ENCODE data around the gene RBM6. TPM values are rescaled to one million over a fixed set of nuclear protein-coding genes. Genes with fewer than 3 reads are reported as not detected.

The RBM6 gene
- total RNA-seq, 4 donors from 2014 or later, result 106 to 182 (median 158) TPM

DNA sequence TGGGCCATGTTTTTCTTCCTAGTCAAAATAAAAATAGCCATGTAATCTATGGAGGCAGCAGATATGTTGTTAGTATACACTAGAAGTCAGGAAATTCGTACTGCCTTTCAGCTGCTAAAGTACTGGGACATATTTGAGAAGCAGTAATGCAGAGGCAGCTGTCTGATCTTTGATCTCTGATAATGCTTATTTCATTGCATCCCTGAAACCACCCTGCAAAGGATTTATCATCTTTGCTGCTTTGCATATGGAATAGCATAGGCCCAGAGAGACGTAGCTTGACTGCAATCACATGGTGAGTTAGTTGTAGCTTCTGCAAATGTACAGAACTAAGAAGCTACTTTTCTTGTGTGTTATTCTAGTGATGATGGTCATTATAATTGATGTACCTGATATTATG is 52.4 kb downstream of the RBM6 start:
- 83 to 84% methylated on average over 2 of the region's 2 CpGs for WGBS, 2 donors
- Histone ChIP-seq H3K36me3 (peaks cover 0 to 50% (median 0%) of the 10 kb centered on the region in 3 donors), H3K4me1 (no peaks in the 10 kb centered on the region), H3K9me3 (no peaks in the 10 kb centered on the region), H3K4me3 (no peak overlapping the region), H3K27ac (no peak overlapping the region), H3K27me3 (no peaks in the 10 kb centered on the region)
- DNase-seq (ENCODE audit: low spot score in 2 of 2), result no peak
- TF ChIP-seq EP300 (IDR thresholded peaks at IDR 0.05) (no peak), POLR2A (IDR thresholded peaks at IDR 0.05) (no peak)
- TF ChIP-seq, protein P1, sequence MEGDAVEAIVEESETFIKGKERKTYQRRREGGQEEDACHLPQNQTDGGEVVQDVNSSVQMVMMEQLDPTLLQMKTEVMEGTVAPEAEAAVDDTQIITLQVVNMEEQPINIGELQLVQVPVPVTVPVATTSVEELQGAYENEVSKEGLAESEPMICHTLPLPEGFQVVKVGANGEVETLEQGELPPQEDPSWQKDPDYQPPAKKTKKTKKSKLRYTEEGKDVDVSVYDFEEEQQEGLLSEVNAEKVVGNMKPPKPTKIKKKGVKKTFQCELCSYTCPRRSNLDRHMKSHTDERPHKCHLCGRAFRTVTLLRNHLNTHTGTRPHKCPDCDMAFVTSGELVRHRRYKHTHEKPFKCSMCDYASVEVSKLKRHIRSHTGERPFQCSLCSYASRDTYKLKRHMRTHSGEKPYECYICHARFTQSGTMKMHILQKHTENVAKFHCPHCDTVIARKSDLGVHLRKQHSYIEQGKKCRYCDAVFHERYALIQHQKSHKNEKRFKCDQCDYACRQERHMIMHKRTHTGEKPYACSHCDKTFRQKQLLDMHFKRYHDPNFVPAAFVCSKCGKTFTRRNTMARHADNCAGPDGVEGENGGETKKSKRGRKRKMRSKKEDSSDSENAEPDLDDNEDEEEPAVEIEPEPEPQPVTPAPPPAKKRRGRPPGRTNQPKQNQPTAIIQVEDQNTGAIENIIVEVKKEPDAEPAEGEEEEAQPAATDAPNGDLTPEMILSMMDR (IDR thresholded peaks at IDR 0.05), result no peak

DNA sequence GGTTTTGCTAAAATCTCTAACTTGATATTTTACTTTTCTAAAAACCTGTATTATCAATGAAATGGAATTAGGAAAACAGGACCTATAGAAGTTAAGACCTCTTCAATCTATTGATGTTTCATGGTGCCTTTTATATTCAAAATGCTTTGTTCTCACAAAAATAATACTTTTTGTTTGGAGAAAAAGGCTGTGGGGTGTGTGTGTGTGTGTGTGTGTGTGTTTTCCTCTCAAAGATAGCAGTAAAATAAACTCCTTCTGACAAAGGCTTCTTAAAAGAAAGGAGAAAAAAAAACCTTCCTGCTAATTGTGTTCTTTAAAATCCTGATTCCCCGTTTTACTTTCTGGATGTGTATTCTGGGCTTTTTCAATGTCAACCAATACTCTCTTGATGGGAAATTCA is 54.5 kb downstream of the RBM6 start:
- Histone ChIP-seq H3K4me3 (no peak overlapping the region), H3K36me3 (peaks cover 0 to 34% (median 0%) of the 10 kb centered on the region in 3 donors), H3K9me3 (no peaks in the 10 kb centered on the region), H3K4me1 (no peaks in the 10 kb centered on the region), H3K27me3 (no peaks in the 10 kb centered on the region), H3K27ac (no peak overlapping the region)
- TF ChIP-seq, protein P1 (IDR thresholded peaks at IDR 0.05), result no peak
- no peak for TF ChIP-seq EP300 (IDR thresholded peaks at IDR 0.05)
- no peak for TF ChIP-seq POLR2A (IDR thresholded peaks at IDR 0.05)
- DNase-seq (ENCODE audit: low spot score in 2 of 2), result no peak
- WGBS, 2 donors, result 78 to 79% methylated on average over 1 of the region's 1 CpG

- H3K27ac ChIP-seq, result no peak overlapping the region
- H3K9me3 ChIP-seq, result no peaks in the 10 kb centered on the region
- peaks cover 0 to 38% (median 0%) of the 10 kb centered on the region in 3 donors for H3K36me3 ChIP-seq
- DNase-seq (ENCODE audit: low spot score in 2 of 2), result no peak
- 93 to 96% methylated on average over 2 of the region's 2 CpGs for WGBS, 2 donors
- H3K4me3 ChIP-seq, result no peak overlapping the region
- H3K27me3 ChIP-seq, result no peaks in the 10 kb centered on the region
- H3K4me1 ChIP-seq, result no peaks in the 10 kb centered on the region
- TF ChIP-seq POLR2A (IDR thresholded peaks at IDR 0.05), result no peak
- TF ChIP-seq, protein P1 (IDR thresholded peaks at IDR 0.05), result no peak
- no peak for TF ChIP-seq EP300 (IDR thresholded peaks at IDR 0.05)
Measured at GRCh38 chr3:49996016-49996415, 56.1 kb downstream of the RBM6 start.

GRCh38 chr3:49997862-49998261 is 57.9 kb downstream of the RBM6 start:
- DNase-seq (ENCODE audit: low spot score in 2 of 2), result no peak
- WGBS, 2 donors, result 78 to 82% methylated on average over 1 of the region's 1 CpG
- Histone ChIP-seq H3K4me1 (no peaks in the 10 kb centered on the region), H3K4me3 (no peak overlapping the region), H3K27me3 (no peaks in the 10 kb centered on the region), H3K27ac (no peak overlapping the region), H3K36me3 (peaks cover 0 to 53% (median 0%) of the 10 kb centered on the region in 3 donors), H3K9me3 (no peaks in the 10 kb centered on the region)
- TF ChIP-seq EP300 (IDR thresholded peaks at IDR 0.05) (no peak), POLR2A (IDR thresholded peaks at IDR 0.05) (no peak)
- TF ChIP-seq, protein P1 (IDR thresholded peaks at IDR 0.05), result no peak

GRCh38 chr3:49998326-49998725 is 58.4 kb downstream of the RBM6 start:
- Histone ChIP-seq H3K4me1 (no peaks in the 10 kb centered on the region), H3K4me3 (no peak overlapping the region), H3K27ac (no peak overlapping the region), H3K9me3 (no peaks in the 10 kb centered on the region), H3K36me3 (peaks cover 0 to 55% (median 0%) of the 10 kb centered on the region in 3 donors), H3K27me3 (no peaks in the 10 kb centered on the region)
- 85% methylated on average over 2 of the region's 2 CpGs for WGBS, 2 donors
- DNase-seq (ENCODE audit: low spot score in 2 of 2), result no peak
- TF ChIP-seq EP300 (IDR thresholded peaks at IDR 0.05) (no peak), POLR2A (IDR thresholded peaks at IDR 0.05) (no peak)
- TF ChIP-seq, protein P1 (IDR thresholded peaks at IDR 0.05), result no peak

Data from tibial nerve (tissue), 4 donors.